PFSK-1 (cell line): Measurements from ENCODE around the gene ZNF20.

Source experiments
- FOXP2 ChIP-seq: optimal IDR thresholded peaks from 2 replicates; pipeline ENCODE3; 2011; ENCODE audit warnings: borderline replicate concordance, control low read depth, inconsistent platforms; ENCODE audit not compliant: insufficient read depth; ENCODE audit errors: extremely low read length, extremely low read depth
- POLR2AphosphoS5 ChIP-seq: IDR thresholded peaks from 2 replicates; pipeline ENCODE4 v1.6.1; 2012; ENCODE audit warnings: low read depth, mild to moderate bottlenecking, control low read depth, low read length, moderate library complexity
- SIN3A ChIP-seq: IDR thresholded peaks from 2 replicates; pipeline ENCODE4 v1.6.1; 2012; ENCODE audit warnings: mild to moderate bottlenecking, low read length, moderate library complexity, borderline replicate concordance; ENCODE audit not compliant: insufficient read depth
- TAF1 ChIP-seq: IDR thresholded peaks from 2 replicates; pipeline ENCODE4 v1.6.1; 2012; ENCODE audit warnings: low read length, control low read depth, borderline replicate concordance; ENCODE audit not compliant: insufficient read depth
- TF ChIP-seq, protein P1 (sequence below), 2 experiments: IDR thresholded peaks; 2 replicates each; pipeline versions ENCODE4 v1.6.1 to v1.8.0; 2011 to 2012; ENCODE audit warnings: low read depth in 2 of 2, low read length in 2 of 2, control low read depth in 1 of 2, inconsistent platforms in 1 of 2, mild to moderate bottlenecking in 1 of 2, moderate library complexity in 1 of 2; ENCODE audit not compliant: insufficient read depth in 1 of 2

ZNF20 gene

DNA sequence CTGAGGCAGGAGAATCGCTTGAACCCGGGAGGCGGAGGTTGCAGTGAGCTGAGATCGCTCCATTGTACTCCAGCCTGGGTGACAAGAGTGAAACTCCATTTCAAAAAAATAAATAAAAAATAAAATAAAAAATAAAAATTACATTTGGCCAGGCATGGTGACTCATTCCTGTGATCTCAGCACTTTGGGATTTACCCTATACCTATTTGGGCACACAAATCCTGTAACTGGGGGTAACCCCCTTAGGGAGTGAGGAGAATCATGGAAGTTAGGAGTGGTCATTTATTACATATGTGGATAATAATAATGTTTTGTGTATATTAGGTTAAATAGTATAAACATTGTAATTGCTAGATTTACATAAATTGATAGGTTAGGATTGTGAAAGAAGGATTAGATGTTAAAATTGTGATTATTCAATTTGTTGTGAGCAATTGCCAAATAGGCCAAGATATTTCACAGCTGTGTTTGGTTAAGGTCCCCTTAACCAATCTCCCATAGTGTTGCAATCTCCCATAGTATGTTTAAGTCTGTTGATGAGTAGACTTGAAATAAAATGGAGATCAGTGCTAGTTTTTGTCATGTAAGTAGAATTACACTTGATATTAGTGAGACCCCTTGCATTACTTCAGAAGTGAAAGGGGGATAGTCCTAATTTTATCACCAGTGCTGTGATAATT lies 44.9 kb downstream of the ZNF20 start:
- TF ChIP-seq, protein P1, sequence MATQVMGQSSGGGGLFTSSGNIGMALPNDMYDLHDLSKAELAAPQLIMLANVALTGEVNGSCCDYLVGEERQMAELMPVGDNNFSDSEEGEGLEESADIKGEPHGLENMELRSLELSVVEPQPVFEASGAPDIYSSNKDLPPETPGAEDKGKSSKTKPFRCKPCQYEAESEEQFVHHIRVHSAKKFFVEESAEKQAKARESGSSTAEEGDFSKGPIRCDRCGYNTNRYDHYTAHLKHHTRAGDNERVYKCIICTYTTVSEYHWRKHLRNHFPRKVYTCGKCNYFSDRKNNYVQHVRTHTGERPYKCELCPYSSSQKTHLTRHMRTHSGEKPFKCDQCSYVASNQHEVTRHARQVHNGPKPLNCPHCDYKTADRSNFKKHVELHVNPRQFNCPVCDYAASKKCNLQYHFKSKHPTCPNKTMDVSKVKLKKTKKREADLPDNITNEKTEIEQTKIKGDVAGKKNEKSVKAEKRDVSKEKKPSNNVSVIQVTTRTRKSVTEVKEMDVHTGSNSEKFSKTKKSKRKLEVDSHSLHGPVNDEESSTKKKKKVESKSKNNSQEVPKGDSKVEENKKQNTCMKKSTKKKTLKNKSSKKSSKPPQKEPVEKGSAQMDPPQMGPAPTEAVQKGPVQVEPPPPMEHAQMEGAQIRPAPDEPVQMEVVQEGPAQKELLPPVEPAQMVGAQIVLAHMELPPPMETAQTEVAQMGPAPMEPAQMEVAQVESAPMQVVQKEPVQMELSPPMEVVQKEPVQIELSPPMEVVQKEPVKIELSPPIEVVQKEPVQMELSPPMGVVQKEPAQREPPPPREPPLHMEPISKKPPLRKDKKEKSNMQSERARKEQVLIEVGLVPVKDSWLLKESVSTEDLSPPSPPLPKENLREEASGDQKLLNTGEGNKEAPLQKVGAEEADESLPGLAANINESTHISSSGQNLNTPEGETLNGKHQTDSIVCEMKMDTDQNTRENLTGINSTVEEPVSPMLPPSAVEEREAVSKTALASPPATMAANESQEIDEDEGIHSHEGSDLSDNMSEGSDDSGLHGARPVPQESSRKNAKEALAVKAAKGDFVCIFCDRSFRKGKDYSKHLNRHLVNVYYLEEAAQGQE (IDR thresholded peaks at IDR 0.05; ENCODE audit: insufficient read depth in 1 of 2, low read depth in 2 of 2, low read length in 2 of 2) = no peak
- TF ChIP-seq POLR2AphosphoS5 = no peak
- TF ChIP-seq FOXP2 = no peak
- no peak for TF ChIP-seq SIN3A
- TF ChIP-seq TAF1 = no peak

DNA sequence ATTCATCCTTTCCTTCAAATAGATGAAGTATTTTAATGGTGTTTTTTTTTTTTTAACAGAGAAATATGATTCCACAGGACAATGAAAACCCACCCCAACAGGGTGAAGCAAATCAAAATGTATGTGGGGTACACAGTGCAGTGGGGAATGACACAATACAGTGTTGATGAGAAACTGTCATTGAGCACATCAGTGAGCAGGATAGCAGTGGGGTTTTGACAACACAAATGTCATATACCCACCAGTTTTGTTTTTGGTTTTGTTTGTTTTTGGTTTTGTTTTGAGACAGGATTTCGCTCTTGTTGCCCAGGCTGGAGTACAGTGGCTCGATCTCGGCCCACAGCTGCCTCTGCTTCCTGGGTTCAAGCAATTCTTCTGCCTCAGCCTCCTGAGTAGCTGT lies 46.4 kb downstream of the ZNF20 start:
- TF ChIP-seq, protein P1 (IDR thresholded peaks at IDR 0.05; ENCODE audit: insufficient read depth in 1 of 2, low read depth in 2 of 2, low read length in 2 of 2) = no peak
- no peak for TF ChIP-seq TAF1
- no peak for TF ChIP-seq SIN3A

GRCh38 chr19:12092956-12093355 lies 47.2 kb downstream of the ZNF20 start:
- TF ChIP-seq FOXP2 (no peak), POLR2AphosphoS5 (no peak), SIN3A (no peak), TAF1 (no peak)
- TF ChIP-seq, protein P1 (IDR thresholded peaks at IDR 0.05; ENCODE audit: insufficient read depth in 1 of 2, low read depth in 2 of 2, low read length in 2 of 2) = no peak

GRCh38 chr19:12092065-12092867 lies 47.9 kb downstream of the ZNF20 start:
- TF ChIP-seq POLR2AphosphoS5 (peak; percentile 93), TAF1 (peak; percentile 80; the same call in 1 of the 2 replicates), SIN3A (no peak), FOXP2 (no peak)
- TF ChIP-seq, protein P1 (IDR thresholded peaks at IDR 0.05; ENCODE audit: insufficient read depth in 1 of 2, low read depth in 2 of 2, low read length in 2 of 2) = 0 out of 4 replicates have a peak, but pooled peaks of 1 of the 2 experiments have one; percentile 24

- TF ChIP-seq FOXP2 = no peak
- TF ChIP-seq POLR2AphosphoS5 = no peak
- TF ChIP-seq SIN3A = no peak
- TF ChIP-seq TAF1 = no peak
- TF ChIP-seq, protein P1 (IDR thresholded peaks at IDR 0.05; ENCODE audit: insufficient read depth in 1 of 2, low read depth in 2 of 2, low read length in 2 of 2) = no peak
Measured at GRCh38 chr19:12090807-12091206, 49.3 kb downstream of the ZNF20 start.
